Small intestine (tissue), 7 donors: ENCODE data around the gene DLG2. TPM values are rescaled to one million over a fixed set of nuclear protein-coding genes. Genes with fewer than 3 reads are reported as not detected.

Experiments
- DNase-seq, 2 donors: peaks; one replicate each; pipeline versions ENCODE4 v3.0.0 to v3.0.0-alpha.2; 2013
- FAIRE-seq: peaks from 2 replicates; lab custom pipeline; 2012; peaks lifted over from hg19 to GRCh38; lab: Jason Lieb, UNC
- H3K27ac ChIP-seq, 3 donors: one replicate each; pipeline ENCODE4 v1.5.1; 2013; ENCODE audit warnings: low read length in 2 of 3, mild to moderate bottlenecking in 2 of 3, control low read depth in 1 of 3, inconsistent platforms in 1 of 3, low read depth in 1 of 3, moderate library complexity in 1 of 3
- H3K27me3 ChIP-seq, 3 donors: one replicate each; pipeline ENCODE4 v1.6.1; 2013; ENCODE audit warnings: low read length in 3 of 3, inconsistent platforms in 1 of 3; ENCODE audit not compliant: control insufficient read depth in 3 of 3, insufficient read depth in 3 of 3
- H3K36me3 ChIP-seq, 3 donors: one replicate each; pipeline ENCODE4 v1.6.1; 2013; ENCODE audit warnings: low read length in 3 of 3, inconsistent platforms in 1 of 3, low read depth in 1 of 3, mild to moderate bottlenecking in 1 of 3, moderate library complexity in 1 of 3; ENCODE audit not compliant: control insufficient read depth in 3 of 3, insufficient read depth in 2 of 3
- H3K4me1 ChIP-seq, 3 donors: one replicate each; pipeline ENCODE4 v1.6.1; 2013; ENCODE audit warnings: low read length in 2 of 3, inconsistent platforms in 1 of 3, low read depth in 1 of 3, mild to moderate bottlenecking in 1 of 3, moderate library complexity in 1 of 3; ENCODE audit not compliant: control insufficient read depth in 3 of 3, insufficient read depth in 2 of 3
- H3K4me3 ChIP-seq, 3 donors: one replicate each; pipeline ENCODE4 v1.5.1; 2013; ENCODE audit warnings: low read length in 3 of 3, control low read depth in 1 of 3, inconsistent platforms in 1 of 3, low read depth in 1 of 3, mild to moderate bottlenecking in 1 of 3, moderate library complexity in 1 of 3
- H3K9me3 ChIP-seq, 2 donors: one replicate each; pipeline ENCODE4 v1.6.1; 2013; ENCODE audit warnings: low read depth in 1 of 2, low read length in 1 of 2; ENCODE audit not compliant: control insufficient read depth in 2 of 2, insufficient read depth in 1 of 2
- WGBS, 3 donors: extraction: QIAGEN DNeasy Blood & Tissue Kit; methylation state at CpG; one replicate each; pipeline ENCODE4 v1.1.7; 2013; 5-methylcytosine and 5-hydroxymethylcytosine counted together
- polyA plus RNA-seq, 4 donors: library from polyadenylated mRNA; stranded (reverse) in 3 of 4; unstranded in 1 of 4; fragments of 200-250 nt in 3 of 4; fragments of 120-200 nt in 1 of 4; gene quantifications; one replicate each; pipeline versions ENCODE4 v1.2.1 to v1.2.3, GENCODE V29; 2013
- donor health status: healthy with polysubstance abuse.
- donor health status: control.
- donor health status: control.
- donor health status: Bipolar disorder and iron deficiency.
- donor health status: healthy.

The DLG2 gene
- polyA plus RNA-seq, 4 donors, result 0.22 to 1.6 (median 1.1) TPM

DNA sequence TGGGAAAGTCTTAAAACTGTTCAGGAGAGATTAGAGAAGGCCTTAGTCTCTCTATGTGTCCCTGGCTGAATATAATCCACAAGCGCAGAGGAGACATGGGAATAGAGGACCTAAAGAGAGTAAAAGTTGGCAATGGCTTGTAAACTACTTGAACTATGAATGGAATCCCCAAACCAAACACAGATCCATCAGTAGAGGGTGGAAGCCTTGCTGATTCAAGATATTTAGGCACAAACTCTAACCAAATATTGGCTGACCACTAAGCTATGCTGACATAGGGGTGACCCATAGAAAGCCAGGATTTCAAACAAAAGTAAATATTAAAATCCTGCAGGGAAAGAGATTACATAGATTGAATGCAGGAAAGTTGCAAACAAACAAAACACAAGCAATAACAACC is 439.2 kb downstream of the DLG2 start:
- WGBS, 3 donors, result 79 to 90% (median 89%) methylated on average over 1 of the region's 1 CpG
- H3K27me3 ChIP-seq, result no peaks in the 10 kb centered on the region
- FAIRE-seq (no peak), DNase-seq (no peak)
- no peaks in the 10 kb centered on the region for H3K9me3 ChIP-seq
- H3K27ac ChIP-seq, result no peak overlapping the region
- H3K4me3 ChIP-seq, result no peak overlapping the region
- H3K36me3 ChIP-seq, result no peaks in the 10 kb centered on the region
- no peaks in the 10 kb centered on the region for H3K4me1 ChIP-seq

DNA sequence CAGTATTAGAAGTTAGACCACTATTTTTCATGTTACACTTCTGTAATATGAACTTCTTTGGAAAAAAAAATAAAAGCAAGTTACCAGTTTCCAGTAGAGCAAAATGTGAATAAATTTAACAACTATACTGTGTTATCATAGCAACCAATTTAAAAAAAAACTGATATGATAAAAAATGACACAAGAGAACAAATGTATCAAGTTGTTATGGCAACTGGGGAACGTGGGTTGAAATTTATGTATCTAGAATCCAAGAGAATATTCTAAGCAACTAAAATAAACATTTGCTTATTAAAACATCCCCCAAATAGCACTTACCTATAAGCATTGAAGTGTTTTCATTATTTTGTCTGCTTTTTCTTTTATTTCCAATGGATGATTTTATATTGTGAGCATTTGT is 442.4 kb downstream of the DLG2 start:
- 20 to 47% (median 26%) methylated on average over 1 of the region's 1 CpG for WGBS, 3 donors
- no peaks in the 10 kb centered on the region for H3K9me3 ChIP-seq
- H3K4me1 ChIP-seq, result no peaks in the 10 kb centered on the region
- H3K27me3 ChIP-seq, result no peaks in the 10 kb centered on the region
- FAIRE-seq, result no peak
- no peak overlapping the region for H3K27ac ChIP-seq
- DNase-seq, result no peak
- no peak overlapping the region for H3K4me3 ChIP-seq
- no peaks in the 10 kb centered on the region for H3K36me3 ChIP-seq

DNA sequence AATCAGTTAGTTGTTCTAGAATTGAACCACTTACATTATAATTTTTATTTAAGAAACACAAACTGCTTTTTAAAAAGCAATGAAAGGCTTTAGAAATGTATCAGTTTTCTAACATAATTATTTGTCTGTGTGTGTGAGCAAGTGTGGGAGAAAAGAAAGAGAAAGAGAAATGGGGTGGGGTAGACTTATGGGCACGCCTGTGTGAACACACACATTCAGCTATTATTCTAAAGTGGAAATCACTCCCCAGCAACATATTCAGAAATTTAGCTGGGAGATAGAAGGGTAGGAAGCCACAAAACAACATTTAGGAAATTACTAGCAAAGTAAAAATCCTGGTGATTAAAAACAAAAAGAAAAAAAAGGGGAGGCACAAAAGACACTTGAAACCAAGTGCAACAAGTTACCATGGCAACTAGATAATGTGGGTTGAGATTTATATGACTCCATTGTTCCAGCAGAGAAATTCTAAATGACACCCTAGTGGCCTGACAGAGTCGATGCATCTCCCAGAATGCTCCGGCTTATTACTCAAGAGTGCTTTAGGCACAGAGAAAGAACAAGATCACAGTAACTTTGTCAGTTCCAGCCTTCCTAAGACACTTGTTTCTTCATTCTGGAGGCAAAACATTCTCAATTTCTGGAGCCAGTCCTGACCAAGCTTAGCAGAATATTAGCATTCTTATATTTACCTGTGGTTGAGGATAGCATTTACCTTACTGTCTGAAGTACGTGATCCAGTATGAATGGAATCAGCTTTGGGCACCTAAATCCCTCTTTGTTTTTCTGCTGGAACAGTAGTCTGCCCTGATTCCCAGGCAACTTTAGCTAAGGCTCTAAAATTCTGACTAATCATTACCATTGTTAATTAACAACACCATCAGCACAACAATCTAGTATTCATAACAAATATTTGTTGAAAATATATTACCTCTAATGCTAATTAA is 444.4 kb downstream of the DLG2 start:
- no peaks in the 10 kb centered on the region for H3K9me3 ChIP-seq
- no peaks in the 10 kb centered on the region for H3K27me3 ChIP-seq
- 31 to 50% (median 31%) methylated on average over 4 of the region's 4 CpGs for whole genome bisulfite sequencing, 3 donors
- no peaks in the 10 kb centered on the region for H3K36me3 ChIP-seq
- no peaks in the 10 kb centered on the region for H3K4me1 ChIP-seq
- DNase-seq, result peak; percentile 4 to 63
- FAIRE-seq, result no peak
- no peak overlapping the region for H3K27ac ChIP-seq
- H3K4me3 ChIP-seq, result no peak overlapping the region

DNA sequence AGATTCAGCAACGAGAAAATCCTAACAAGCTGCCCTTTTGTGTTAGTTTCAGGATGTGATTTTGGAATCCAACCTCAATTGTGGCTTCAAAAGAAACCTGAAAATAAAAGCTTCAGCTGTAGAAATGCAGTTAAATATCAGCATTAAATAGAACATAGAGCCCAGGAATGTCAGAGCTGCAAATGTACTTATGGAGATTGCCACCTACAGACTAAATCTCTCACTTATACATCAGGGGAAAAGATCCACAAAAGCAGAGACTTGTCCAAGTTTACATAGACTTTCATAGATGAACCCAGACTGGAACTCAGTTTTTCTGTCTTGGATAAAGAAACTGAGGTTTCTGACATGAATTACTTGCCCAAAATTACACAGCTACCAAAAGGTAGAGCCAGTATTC is 446.6 kb downstream of the DLG2 start:
- no peak for FAIRE-seq
- WGBS, 3 donors, result 10 to 67% (median 15%) methylated on average over 1 of the region's 1 CpG
- no peak overlapping the region for H3K27ac ChIP-seq
- H3K9me3 ChIP-seq, result no peaks in the 10 kb centered on the region
- no peaks in the 10 kb centered on the region for H3K4me1 ChIP-seq
- DNase-seq, result no peak
- H3K4me3 ChIP-seq, result no peak overlapping the region
- H3K36me3 ChIP-seq, result no peaks in the 10 kb centered on the region
- H3K27me3 ChIP-seq, result no peaks in the 10 kb centered on the region

DNA sequence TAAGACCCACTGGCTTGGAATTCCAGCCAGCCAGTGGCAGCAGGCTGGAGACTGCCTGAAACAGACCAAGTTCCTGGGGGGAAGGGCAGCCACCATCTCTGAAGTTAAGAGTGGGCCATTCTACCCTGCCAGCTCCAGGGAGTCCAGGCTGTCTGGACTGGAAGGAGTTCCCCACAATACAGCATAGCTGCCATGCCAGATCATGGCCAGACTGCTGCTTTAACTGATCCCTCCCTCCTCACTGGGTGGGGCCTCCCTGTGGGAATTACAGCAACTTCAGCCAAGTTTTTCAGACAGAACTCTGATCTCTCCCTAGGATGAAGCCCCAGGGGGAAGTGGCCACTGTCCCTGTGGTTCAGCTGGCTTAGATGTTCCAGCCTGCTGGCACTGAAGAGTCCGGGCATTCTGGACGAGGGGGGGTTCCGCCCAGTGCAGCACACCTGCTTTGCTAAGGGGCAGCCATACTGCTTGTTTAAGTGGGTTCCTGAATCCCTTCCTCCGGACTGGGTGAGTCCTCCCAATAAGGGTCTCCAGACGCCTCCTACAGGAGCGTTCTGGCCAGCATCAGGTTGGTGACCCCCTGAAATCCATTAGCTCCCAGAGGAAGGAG is 455.4 kb downstream of the DLG2 start:
- Histone ChIP-seq H3K27ac (no peak overlapping the region), H3K9me3 (peaks cover 0 to 6% of the 10 kb centered on the region in 2 donors), H3K4me1 (peaks cover 0 to 11% (median 0%) of the 10 kb centered on the region in 3 donors), H3K4me3 (no peak overlapping the region), H3K27me3 (no peaks in the 10 kb centered on the region), H3K36me3 (no peaks in the 10 kb centered on the region)
- FAIRE-seq (no peak), DNase-seq (no peak)
- WGBS, 3 donors, result 86 to 98% (median 90%) methylated on average over 6 of the region's 6 CpGs

DNA sequence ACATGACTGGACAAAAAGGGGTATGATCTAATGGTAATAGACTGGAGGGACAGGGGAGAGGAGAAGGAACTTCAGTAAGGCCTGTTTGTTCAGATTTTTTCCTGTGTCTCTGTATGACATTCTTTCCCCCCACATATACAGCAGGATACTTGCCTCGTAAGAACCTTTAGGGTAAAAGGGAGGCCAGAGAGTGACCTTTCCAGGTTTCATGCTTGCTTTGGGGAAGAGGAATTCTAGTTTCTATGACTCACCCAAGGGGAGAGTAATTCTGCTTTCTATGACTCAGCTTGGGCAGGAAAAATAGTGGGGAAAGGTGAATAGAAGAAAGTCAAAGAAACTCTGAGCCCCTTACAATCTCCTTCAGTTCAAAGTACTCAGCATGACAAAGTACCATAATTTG is 457.0 kb downstream of the DLG2 start:
- WGBS, 3 donors, result 40 to 70% (median 60%) methylated on average over 1 of the region's 1 CpG
- peaks cover 0 to 11% (median 0%) of the 10 kb centered on the region in 3 donors for H3K4me1 ChIP-seq
- FAIRE-seq (no peak), DNase-seq (peak in 1 of 2 donors; percentile 28)
- H3K9me3 ChIP-seq, result peaks cover 0 to 6% of the 10 kb centered on the region in 2 donors
- no peak overlapping the region for H3K27ac ChIP-seq
- no peaks in the 10 kb centered on the region for H3K36me3 ChIP-seq
- H3K27me3 ChIP-seq, result no peaks in the 10 kb centered on the region
- H3K4me3 ChIP-seq, result no peak overlapping the region

DNA sequence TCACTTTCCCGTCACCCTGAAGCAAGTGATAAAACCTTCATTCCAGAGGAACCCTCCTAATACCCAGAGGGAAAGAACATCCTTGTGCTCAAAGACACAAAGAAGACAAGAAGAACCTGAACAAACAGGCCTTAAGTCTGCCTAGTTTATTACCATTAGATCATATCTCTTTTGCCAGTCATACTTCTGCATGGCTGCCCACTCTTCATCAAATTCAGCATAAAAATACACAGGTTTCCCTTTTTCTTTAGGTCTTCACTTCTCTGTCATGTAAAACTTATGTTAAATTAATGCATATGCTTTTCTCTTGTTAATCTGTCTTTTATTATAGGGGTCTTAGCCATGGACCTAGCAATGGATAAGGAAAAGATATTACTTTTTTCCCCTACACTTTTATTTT is 459.7 kb downstream of the DLG2 start:
- 64 to 71% (median 65%) methylated on average over 1 of the region's 1 CpG for WGBS, 3 donors
- H3K27ac ChIP-seq, result no peak overlapping the region
- no peaks in the 10 kb centered on the region for H3K36me3 ChIP-seq
- H3K4me1 ChIP-seq, result peaks cover 0 to 11% (median 0%) of the 10 kb centered on the region in 3 donors
- DNase-seq, result no peak
- FAIRE-seq, result no peak
- no peak overlapping the region for H3K4me3 ChIP-seq
- H3K27me3 ChIP-seq, result no peaks in the 10 kb centered on the region
- H3K9me3 ChIP-seq, result peaks cover 0 to 6% of the 10 kb centered on the region in 2 donors

DNA sequence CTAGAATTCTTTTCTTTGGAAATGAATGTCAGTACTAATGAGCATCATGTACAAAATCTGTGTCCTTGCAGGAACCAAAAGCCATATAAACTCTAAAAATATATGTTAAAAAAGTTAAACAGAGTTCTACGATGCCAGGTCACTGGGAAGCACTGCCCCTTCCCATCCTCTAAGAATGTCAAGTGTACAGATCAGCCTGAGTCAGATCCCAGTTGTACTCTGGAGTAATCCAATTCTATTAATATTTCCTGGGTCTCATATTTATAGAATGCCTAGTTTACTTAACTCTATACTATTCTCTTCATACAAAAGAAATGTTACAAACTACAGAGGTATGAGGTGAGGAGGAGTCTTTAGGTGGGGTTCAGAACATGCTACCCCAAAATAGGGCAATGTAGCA is 460.1 kb downstream of the DLG2 start:
- Histone ChIP-seq H3K4me3 (no peak overlapping the region), H3K36me3 (no peaks in the 10 kb centered on the region), H3K27me3 (no peaks in the 10 kb centered on the region), H3K4me1 (peaks cover 0 to 11% (median 0%) of the 10 kb centered on the region in 3 donors), H3K27ac (no peak overlapping the region), H3K9me3 (peaks cover 0 to 6% of the 10 kb centered on the region in 2 donors)
- no peak for FAIRE-seq
- WGBS, 3 donors, result 64 to 92% (median 81%) methylated on average over 1 of the region's 1 CpG
- no peak for DNase-seq
